SKM-1 treated with dmso at 0.1 percent for 144 hours (cell line): ENCODE measurements around the gene ZDHHC21.
A peak's percentile ranks its signal among the peaks of the same experiment; 100 is the strongest.

ENCODE experiments used
- DNase-seq: peaks from one replicate; lab custom pipeline; 2025; ENCODE audit not compliant: unreplicated experiment; lab: John Stamatoyannopoulos, UW

Gene ZDHHC21

GRCh38 chr9:14693251-14693861 is at the start of gene ZDHHC21:
Gene ZDHHC21 (minus strand): TSS chr9:14693432. CDS start chr9:14674340, 19,092 bp downstream.
- peak; percentile 56 for DNase-seq

GRCh38 chr9:14741369-14741768 is 48.1 kb upstream of the ZDHHC21 start:
- DNase-seq = no peak

DNA sequence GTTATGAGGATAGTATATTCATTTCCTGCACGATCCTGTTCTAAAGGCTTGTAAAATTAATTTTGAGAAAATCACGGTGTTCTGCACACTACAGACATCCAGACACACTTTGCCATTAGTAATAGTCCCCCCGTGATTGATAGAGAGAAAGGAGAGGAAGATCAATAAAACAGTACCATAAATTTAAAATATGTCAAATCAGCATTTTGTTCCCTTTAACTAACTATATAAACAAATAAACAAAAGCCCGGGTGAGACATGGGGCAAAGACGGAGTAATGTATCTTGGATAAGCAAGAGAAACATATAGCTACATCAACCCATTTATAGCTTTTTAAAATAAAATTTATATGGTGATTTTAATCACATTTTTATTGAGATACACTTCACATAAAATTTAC is 39.9 kb upstream of the ZDHHC21 start:
- DNase-seq = no peak

DNA sequence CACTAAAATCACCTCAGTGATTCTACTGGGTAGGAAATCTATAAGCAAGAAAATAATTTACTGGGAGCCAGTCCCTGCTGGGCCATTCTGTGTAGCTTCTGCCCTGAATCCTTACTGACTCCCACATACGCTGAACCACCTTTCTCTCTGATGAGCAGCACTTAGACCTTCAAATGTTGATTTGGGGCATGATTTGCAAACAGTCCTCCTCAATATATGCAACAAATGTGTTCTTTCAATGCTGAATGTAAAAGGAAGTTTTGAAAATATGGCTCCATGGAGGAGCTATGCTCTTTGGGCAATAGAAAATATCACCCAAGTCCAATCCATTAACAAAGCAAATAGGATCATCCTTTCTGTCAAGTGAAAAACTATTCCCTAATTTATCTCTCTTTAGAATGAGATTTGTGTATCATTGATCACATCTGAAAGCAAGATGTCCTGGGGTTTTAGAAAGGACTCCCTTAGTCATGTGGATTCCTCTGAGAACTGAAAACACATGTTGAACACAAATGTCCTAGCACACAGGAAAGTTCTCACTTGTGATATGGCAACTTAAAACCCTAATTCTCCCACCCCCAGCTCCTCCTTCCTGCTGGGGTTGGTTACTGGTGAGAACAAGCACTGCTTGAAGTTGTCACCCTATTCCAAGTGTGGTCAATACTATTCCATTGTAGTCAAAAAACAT is 38.2 kb upstream of the ZDHHC21 start:
- DNase-seq = no peak

DNA sequence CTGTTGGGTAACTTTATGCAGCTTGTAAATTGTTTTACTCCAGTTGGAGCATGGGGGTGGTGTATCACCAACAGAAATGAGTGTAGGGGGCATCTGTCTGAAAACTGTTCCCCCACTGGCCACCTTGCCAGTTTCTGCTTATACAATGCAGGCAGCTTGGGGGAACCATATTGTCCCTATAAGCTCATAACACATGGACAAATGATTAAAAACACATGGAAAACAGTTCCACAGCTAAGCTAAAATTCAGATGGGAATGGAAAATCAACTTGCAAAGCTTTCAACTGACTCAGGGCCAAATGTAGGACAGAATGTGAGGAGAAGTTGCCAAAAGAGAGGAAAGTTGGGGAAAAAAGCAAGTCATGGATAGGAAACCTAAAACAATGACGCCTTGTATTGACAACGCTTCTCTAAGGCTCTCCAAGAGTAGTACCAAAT is 37.2 kb upstream of the ZDHHC21 start:
- DNase-seq = no peak

GRCh38 chr9:14723301-14723700 is 30.1 kb upstream of the ZDHHC21 start:
- DNase-seq = no peak

DNA sequence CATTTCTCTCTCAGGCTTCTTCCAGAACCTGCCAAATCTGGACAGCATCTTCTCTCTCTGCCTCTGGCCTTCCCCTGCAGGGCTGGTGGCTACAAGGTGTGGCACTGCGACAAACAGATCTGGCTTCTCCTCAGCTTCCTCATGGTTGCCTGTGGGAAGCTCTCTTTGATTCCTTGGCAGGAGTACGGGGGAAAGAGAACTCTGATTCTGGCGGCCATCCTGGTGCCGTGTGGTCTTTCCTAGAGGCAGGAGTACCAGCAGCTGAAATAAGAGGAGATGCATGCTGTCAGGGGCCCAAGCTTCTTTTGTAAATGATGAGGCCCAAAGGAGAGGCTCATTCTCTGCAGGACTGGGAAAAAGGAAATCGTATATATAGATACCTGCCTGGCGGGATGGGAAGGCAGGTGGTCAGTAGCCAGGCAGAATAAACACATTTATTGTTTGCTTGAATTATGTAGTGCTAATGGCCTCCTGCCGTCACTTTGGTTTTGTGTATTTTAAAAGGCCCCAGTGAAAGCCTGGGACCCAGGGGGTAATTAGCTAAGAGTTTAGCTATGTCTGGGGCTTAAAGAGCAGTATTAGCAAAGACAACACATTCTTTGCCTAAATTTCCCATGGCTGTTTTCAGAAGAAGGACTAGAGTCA is 29.3 kb upstream of the ZDHHC21 start, which contains the start of gene CER1:
Gene CER1 (minus strand): TSS at position 343 of the 645 bp plus-strand sequence. CDS start 61 bp downstream, at position 282.
- no peak for DNase-seq

- DNase-seq = no peak
Measured at GRCh38 chr9:14719231-14719923, 26.1 kb upstream of the ZDHHC21 start.

- DNase-seq = no peak
Measured at GRCh38 chr9:14715102-14715501, 21.9 kb upstream of the ZDHHC21 start.

DNA sequence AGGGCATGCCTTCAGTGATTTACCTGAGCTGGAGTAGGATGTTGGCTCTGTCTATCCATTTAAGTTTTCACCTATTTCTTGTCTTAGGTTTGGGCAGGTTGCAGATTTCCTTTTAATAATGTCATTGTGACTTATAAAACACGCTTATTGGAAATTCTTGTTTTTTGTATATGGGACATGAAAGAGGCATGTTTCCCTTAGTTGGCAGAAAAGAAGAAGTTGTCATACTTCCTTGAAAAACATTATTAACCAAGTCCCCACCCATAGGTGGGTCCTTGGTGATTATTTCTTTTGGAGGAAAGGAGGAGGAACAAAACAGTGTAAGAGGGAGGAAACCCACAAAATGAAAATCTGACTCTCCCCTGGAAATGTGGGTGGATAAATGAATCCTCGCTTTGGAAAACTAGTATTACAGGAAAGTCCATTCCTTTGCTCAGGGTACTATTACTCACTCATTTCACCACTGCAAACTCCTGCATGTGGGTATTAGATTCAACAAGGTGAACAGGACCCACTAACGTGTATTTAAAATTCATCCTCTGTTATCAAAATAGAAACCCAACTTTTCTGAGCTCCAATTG is 20.0 kb upstream of the ZDHHC21 start:
- no peak for DNase-seq

- no peak for DNase-seq
Measured at GRCh38 chr9:14710804-14711203, 17.6 kb upstream of the ZDHHC21 start.

- DNase-seq = no peak
Measured at GRCh38 chr9:14706530-14707140, 13.4 kb upstream of the ZDHHC21 start.

DNA sequence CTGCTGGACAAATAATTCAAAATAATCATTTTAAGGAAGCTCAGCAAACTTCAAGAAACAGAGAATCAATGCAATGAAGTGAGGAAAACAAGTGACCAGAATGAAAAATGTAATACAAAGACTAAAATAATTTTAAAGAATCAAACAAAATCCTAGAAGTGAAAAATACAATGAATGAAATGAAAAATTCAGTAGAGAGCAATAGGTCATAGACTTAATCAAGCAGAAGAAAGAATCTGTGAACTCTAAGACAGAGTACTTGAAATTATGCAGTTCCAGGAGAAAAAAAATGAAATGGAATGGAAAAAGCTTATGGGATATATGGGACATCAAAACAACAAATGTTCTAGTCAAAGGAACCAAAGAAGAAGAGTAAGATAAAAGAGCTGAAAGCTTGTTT is 11.8 kb upstream of the ZDHHC21 start:
- no peak for DNase-seq

DNA sequence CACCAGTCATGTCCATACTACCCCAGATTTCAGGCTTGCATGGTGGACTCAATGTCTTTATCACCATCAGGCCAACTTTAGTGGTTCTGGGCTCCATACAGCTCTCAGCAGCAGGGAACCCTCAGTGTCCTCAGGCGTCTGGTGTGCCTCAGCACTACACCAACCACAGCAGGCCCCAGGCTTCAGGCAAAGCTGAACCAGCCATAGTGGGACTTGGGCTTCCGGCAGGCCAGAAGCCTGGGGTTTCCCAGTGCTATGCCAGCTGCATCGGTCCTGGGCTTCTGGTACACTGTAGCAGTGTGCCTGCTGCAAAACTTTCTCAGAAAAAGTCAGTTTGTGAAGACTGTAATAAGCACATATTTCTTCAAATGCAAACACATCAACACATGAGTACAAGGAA is 11.0 kb upstream of the ZDHHC21 start:
- DNase-seq = no peak

- no peak for DNase-seq
Measured at GRCh38 chr9:14702200-14702720, 9.0 kb upstream of the ZDHHC21 start.

GRCh38 chr9:14692470-14693250 is 572 bp downstream of the ZDHHC21 start:
- no peak for DNase-seq

DNA sequence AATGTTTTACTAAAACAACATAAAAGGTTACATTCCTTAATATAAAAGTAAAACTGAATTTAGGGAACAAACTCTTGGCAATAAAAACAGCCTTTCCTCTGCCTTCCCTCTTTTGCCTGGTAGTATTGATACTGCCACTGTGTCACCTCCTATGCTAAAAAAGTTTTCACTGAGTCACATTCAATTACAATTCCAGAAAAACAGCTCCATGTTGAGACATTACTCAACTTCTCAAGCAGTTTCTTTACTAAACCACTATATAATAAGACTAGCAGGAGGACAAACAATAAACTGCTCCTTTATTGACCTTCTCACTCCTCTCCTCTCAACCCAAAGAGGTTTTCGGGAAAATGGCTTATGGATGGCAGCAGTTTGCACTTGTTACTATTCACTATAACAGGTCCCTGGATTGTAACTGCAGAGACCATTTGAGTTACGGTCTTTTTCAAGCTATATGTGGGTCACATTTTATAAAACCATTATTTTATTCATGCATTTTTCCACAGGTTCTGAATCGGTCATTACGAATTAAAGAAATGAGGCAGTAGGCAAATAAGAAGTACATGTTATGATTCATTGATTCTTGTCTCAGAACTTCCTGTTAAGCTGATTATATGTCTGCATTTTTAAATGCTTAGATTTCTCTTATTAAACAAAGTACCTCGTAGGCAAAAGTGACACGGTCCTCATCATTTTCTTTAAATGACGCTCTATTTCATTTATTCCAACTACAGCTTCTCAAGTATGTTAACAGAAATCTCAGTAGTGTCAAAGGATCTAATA is 2.1 kb downstream of the ZDHHC21 start:
- no peak for DNase-seq

- no peak for DNase-seq
Measured at GRCh38 chr9:14687042-14687719, 6.1 kb downstream of the ZDHHC21 start.
